Kidney (tissue), 14 donors: Measurements from ENCODE around the gene KCNK5. TPM values are rescaled to one million over a fixed set of nuclear protein-coding genes. Genes with fewer than 3 reads are reported as not detected.

Source experiments
- DNase-seq, 5 donors: peaks; one replicate each; pipeline ENCODE4 v3.0.0-alpha.2; 2013 to 2020
- FAIRE-seq: peaks from 2 replicates; lab custom pipeline; 2012; peaks lifted over from hg19 to GRCh38; lab: Jason Lieb, UNC
- H3K27ac ChIP-seq, 2 donors: one replicate each; pipeline ENCODE4 v1.7.0; 2013; ENCODE audit warnings: low read depth in 2 of 2, low read length in 2 of 2, inconsistent platforms in 1 of 2
- H3K27me3 ChIP-seq: one replicate; pipeline ENCODE4 v1.7.1; 2013; ENCODE audit warnings: low read length, inconsistent platforms; ENCODE audit not compliant: control insufficient read depth, insufficient read depth
- H3K36me3 ChIP-seq, 3 donors: one replicate each; pipeline versions ENCODE4 v1.7.0 to v1.7.1; 2013; ENCODE audit warnings: low read length in 3 of 3, control low read depth in 1 of 3, inconsistent platforms in 1 of 3; ENCODE audit not compliant: insufficient read depth in 3 of 3, control insufficient read depth in 2 of 3
- H3K4me1 ChIP-seq, 3 donors: one replicate each; pipeline versions ENCODE4 v1.7.0 to v1.7.1; 2013; ENCODE audit warnings: low read length in 3 of 3, inconsistent platforms in 1 of 3, low read depth in 1 of 3; ENCODE audit not compliant: control insufficient read depth in 2 of 3, insufficient read depth in 2 of 3
- H3K4me3 ChIP-seq, 3 donors: one replicate each; pipeline versions ENCODE4 v1.7.0 to v1.8.1; 2013; ENCODE audit warnings: low read length in 3 of 3, control low read depth in 1 of 3, inconsistent platforms in 1 of 3
- H3K9ac ChIP-seq, 3 donors: one replicate each; pipeline versions ENCODE4 v1.7.0 to v1.7.1; 2013; ENCODE audit warnings: low read length in 3 of 3, control low read depth in 1 of 3, inconsistent platforms in 1 of 3
- H3K9me3 ChIP-seq, 3 donors: one replicate each; pipeline versions ENCODE4 v1.7.0 to v1.7.1; 2013; ENCODE audit warnings: low read length in 3 of 3, control low read depth in 1 of 3, inconsistent platforms in 1 of 3; ENCODE audit not compliant: control insufficient read depth in 2 of 3, insufficient read depth in 1 of 3
- intact Hi-C: fragments of 100-400 bp; cut with DNase I; formaldehyde crosslinking; loops from one replicate; pipeline ENCODE4 v1.11.1; 2022
- polyA plus RNA-seq: library from polyadenylated mRNA; stranded (reverse); fragments of 350-450 nt; fragmentation: Illumina TruSeq; extraction: RNeasy Lipid Tissue Mini Kit (QIAGEN cat#74804); gene quantifications from one replicate; pipeline ENCODE4 v1.2.3, GENCODE V29; 2014; ENCODE audit warnings: low read depth, low replicate concordance; ENCODE audit not compliant: insufficient read depth
- total RNA-seq: library from RNA; stranded (reverse); fragmentation: NEBNext Ultra II Directional; extraction: Animal tissue kit (Norgen Biotek cat#: 25700); gene quantifications from one replicate; pipeline ENCODE4 v1.2.1, GENCODE V29; 2021
- TF ChIP-seq, protein P1 (sequence below): IDR thresholded peaks from 3 replicates; pipeline ENCODE4 v1.5.1; 2012; ENCODE audit warnings: mild to moderate bottlenecking, moderate library complexity, borderline replicate concordance; ENCODE audit not compliant: insufficient read depth; ENCODE audit errors: extremely low read depth
- donor health status: control.
- donor health status: control.
- donor health status: control.
- donor health status: control.
- donor health status: control.
- donor health status: DM: yes; HTN: yes; CAD: no.
- donor health status: Normal renal cell carcinoma (clear cell type).

Gene KCNK5
- total and polyA plus RNA-seq, 2 donors from 2014 or later: 48.4 to 77.0 TPM

DNA sequence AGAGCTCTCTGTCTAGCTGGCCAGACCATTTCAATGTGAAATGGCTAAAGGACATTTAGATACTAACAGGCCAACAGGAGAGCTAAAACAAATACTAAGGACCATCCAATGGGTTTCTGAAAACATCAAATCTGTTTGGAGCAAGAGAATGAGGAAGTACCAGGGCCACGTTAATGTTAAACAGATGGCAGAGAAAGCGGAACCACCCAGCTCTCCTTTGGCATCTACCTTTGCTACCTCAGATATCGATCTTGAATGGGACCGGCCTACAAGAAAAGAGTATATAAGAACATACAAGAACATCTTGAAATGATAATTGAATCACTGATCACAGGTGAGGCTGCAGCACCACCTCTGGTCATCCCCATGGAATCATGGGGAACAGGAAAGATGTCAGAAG lies 31.8 kb downstream of the KCNK5 start:
- Histone ChIP-seq H3K9ac (no peak overlapping the region), H3K4me1 (peaks cover 0 to 37% (median 20%) of the 10 kb centered on the region in 3 donors), H3K4me3 (no peak overlapping the region), H3K27me3 (no peaks in the 10 kb centered on the region), H3K27ac (no peak overlapping the region), H3K9me3 (no peaks in the 10 kb centered on the region), H3K36me3 (peaks cover 2 to 28% (median 21%) of the 10 kb centered on the region in 3 donors)
- TF ChIP-seq, protein P1, sequence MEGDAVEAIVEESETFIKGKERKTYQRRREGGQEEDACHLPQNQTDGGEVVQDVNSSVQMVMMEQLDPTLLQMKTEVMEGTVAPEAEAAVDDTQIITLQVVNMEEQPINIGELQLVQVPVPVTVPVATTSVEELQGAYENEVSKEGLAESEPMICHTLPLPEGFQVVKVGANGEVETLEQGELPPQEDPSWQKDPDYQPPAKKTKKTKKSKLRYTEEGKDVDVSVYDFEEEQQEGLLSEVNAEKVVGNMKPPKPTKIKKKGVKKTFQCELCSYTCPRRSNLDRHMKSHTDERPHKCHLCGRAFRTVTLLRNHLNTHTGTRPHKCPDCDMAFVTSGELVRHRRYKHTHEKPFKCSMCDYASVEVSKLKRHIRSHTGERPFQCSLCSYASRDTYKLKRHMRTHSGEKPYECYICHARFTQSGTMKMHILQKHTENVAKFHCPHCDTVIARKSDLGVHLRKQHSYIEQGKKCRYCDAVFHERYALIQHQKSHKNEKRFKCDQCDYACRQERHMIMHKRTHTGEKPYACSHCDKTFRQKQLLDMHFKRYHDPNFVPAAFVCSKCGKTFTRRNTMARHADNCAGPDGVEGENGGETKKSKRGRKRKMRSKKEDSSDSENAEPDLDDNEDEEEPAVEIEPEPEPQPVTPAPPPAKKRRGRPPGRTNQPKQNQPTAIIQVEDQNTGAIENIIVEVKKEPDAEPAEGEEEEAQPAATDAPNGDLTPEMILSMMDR: no peak
- peak in 1 of 5 donors; percentile 4 for DNase-seq
- FAIRE-seq: no peak
- intact Hi-C loops: no loop called here

DNA sequence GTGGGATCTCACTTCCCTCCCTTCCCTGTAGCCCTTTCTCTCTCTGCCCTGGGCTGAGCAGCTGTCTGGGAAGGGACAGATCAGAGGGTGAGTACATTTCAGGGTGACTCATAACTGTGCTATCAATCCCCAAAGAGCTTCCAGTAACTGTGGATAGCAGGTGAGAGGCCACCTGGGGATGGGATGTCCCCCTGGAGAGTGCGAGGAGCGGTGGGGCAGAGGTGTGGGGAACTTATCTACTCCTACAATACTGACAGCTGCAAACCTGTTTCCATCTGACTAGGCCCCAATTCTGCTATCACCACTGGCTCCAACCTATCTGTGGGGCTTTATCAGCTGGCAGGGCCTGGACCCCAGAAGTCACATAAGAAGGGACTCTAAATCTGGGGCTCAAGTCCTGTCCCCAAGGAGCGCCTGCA lies 32.6 kb downstream of the KCNK5 start:
- no peak overlapping the region for H3K27ac ChIP-seq
- FAIRE-seq: no peak
- intact Hi-C loops: no loop called here

DNA sequence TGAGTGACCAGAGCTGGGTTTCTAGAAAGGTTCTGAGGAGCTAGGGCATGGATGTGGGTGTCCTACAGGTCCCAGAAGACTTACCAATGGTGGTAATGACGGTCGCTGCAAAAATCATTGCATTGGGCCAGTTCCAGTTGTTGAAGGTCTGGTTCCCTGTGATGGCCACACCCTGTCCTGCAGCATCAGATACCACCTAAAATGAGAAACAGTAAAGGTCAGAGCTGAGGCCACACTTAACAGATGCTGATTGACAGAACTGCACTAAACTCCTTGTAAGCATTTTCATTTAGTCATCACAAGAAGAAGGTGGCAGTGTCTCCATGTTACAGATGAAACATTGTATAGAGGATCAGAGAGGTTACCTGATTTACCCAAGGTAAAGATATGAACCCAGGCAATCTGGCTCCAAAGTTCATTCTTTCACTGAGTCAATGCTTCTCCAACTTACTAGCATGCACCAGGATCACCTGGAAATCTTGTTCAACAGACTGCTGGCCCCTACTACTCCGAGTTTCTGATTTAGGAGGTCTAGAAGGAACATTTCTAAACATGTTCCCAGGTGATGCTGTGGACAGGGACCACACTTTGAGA lies 33.4 kb downstream of the KCNK5 start:
- FAIRE-seq: no peak
- no peak overlapping the region for H3K9ac ChIP-seq

More for the DNA sequence above, 32.6 kb downstream of the KCNK5 start:
- Histone ChIP-seq H3K27me3 (no peaks in the 10 kb centered on the region), H3K9ac (no peak overlapping the region), H3K4me1 (peaks cover 0 to 34% (median 20%) of the 10 kb centered on the region in 3 donors), H3K9me3 (no peaks in the 10 kb centered on the region), H3K4me3 (no peak overlapping the region), H3K36me3 (peaks cover 2 to 31% (median 21%) of the 10 kb centered on the region in 3 donors)
- TF ChIP-seq, protein P1: no peak
- peak in 1 of 5 donors; percentile 30 for DNase-seq

More for the DNA sequence above, 33.4 kb downstream of the KCNK5 start:
- Histone ChIP-seq H3K4me1 (peaks cover 0 to 31% (median 20%) of the 10 kb centered on the region in 3 donors), H3K9me3 (no peaks in the 10 kb centered on the region), H3K36me3 (peaks cover 2 to 39% (median 21%) of the 10 kb centered on the region in 3 donors), H3K4me3 (no peak overlapping the region), H3K27ac (no peak overlapping the region), H3K27me3 (no peaks in the 10 kb centered on the region)
- TF ChIP-seq, protein P1: no peak
- DNase-seq: peak in 1 of 5 donors; percentile 4
- intact Hi-C loops: no loop called here
